ENCODE measurements around the gene PPBP.
"Not testable (repeated sequence)": the region's sequence is repeated elsewhere in the genome, so short reads cannot be mapped to it uniquely, and the experiment has no call there.

The PPBP gene

GRCh38 chr4:73976217-73976616 lies 11.8 kb downstream of the PPBP start:
- TF ChIP-seq CTCF (IDR thresholded peaks at IDR 0.05; ENCODE audit: low read depth, low read length) = no peak
- no peak overlapping the region for H3K4me3 ChIP-seq (replicated peaks in 1 of 2; ENCODE audit: low read depth in 2 of 2, low read length in 2 of 2)
- DNase-seq (ENCODE audit: low read depth in 2 of 2) = no peak

- no peak overlapping the region for H3K4me3 ChIP-seq (replicated peaks in 1 of 2; ENCODE audit: low read depth in 2 of 2, low read length in 2 of 2)
- no peak for TF ChIP-seq CTCF (IDR thresholded peaks at IDR 0.05; ENCODE audit: low read depth, low read length)
Observed at GRCh38 chr4:73974352-73974751, 13.6 kb downstream of the PPBP start.

GRCh38 chr4:73970945-73971344 lies 17.0 kb downstream of the PPBP start:
- H3K4me3 ChIP-seq (replicated peaks in 1 of 2; ENCODE audit: low read depth in 2 of 2, low read length in 2 of 2) = no peak overlapping the region
- no peak for TF ChIP-seq CTCF (IDR thresholded peaks at IDR 0.05; ENCODE audit: low read depth, low read length)
- DNase-seq (ENCODE audit: low read depth in 2 of 2) = no peak

More at GRCh38 chr4:73974352-73974751, 13.6 kb downstream of the PPBP start:
- DNase-seq (ENCODE audit: low read depth in 2 of 2) = no peak

- H3K4me3 ChIP-seq (replicated peaks in 1 of 2; ENCODE audit: low read depth in 2 of 2, low read length in 2 of 2) = no peak overlapping the region
- TF ChIP-seq CTCF (IDR thresholded peaks at IDR 0.05; ENCODE audit: low read depth, low read length) = no peak
- DNase-seq (ENCODE audit: low read depth in 2 of 2) = no peak
Observed at GRCh38 chr4:73970011-73970410, 18.0 kb downstream of the PPBP start.

- DNase-seq (ENCODE audit: low read depth in 2 of 2) = no peak
- no peak overlapping the region for H3K4me3 ChIP-seq (replicated peaks in 1 of 2; ENCODE audit: low read depth in 2 of 2, low read length in 2 of 2)
- no peak for TF ChIP-seq CTCF (IDR thresholded peaks at IDR 0.05; ENCODE audit: low read depth, low read length)
Observed at GRCh38 chr4:73967866-73968265, 20.1 kb downstream of the PPBP start.

GRCh38 chr4:73964862-73965611 lies 23.0 kb downstream of the PPBP start:
- H3K4me3 ChIP-seq (replicated peaks in 1 of 2; ENCODE audit: low read depth in 2 of 2, low read length in 2 of 2) = no peak overlapping the region
- peak in 1 of 2 donors; percentile 42 for DNase-seq (ENCODE audit: low read depth in 2 of 2)
- TF ChIP-seq CTCF (IDR thresholded peaks at IDR 0.05; ENCODE audit: low read depth, low read length) = peak; percentile 37

- no peak for TF ChIP-seq CTCF (IDR thresholded peaks at IDR 0.05; ENCODE audit: low read depth, low read length)
- DNase-seq (ENCODE audit: low read depth in 2 of 2) = no peak
- no peak overlapping the region for H3K4me3 ChIP-seq (replicated peaks in 1 of 2; ENCODE audit: low read depth in 2 of 2, low read length in 2 of 2)
Observed at GRCh38 chr4:73962724-73963123, 25.3 kb downstream of the PPBP start.

- not testable (repeated sequence) for DNase-seq (ENCODE audit: low read depth in 2 of 2); H3K4me3 ChIP-seq (replicated peaks in 1 of 2; ENCODE audit: low read depth in 2 of 2, low read length in 2 of 2)
Observed at GRCh38 chr4:73959041-73959440, 28.9 kb downstream of the PPBP start.

Data from cardiac fibroblast (primary cell).